Measurements from ENCODE around the gene KRTAP15-1.

DNA sequence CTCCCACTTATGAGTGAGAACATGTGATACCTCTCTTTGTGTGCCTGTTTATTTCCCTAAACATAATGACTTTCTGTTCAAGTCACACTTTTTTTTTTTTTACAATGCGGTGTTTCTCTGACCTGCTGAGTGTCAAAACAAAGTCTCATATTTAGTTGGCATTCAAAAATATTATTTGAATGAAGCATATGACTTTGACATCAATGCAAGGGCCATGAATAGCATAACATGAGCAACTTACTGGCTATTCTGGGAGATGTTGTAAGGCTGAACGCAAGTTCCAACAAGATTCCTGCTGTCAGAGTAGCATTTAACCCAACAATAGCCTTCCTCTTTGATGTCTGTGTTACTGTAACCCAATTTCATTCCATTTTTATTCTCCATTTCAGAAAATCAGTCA is 42.1 kb downstream of the KRTAP15-1 start:
- no peak for TF ChIP-seq GATA2 (IDR thresholded peaks at IDR 0.05; ENCODE audit: low read depth, low read length)
- no peak for TF ChIP-seq GATA3 (IDR thresholded peaks at IDR 0.05; ENCODE audit: low read depth, low read length)

Measured in SH-SY5Y (cell line).